HG02870 (cell line): ENCODE data around the gene LAMB1.
"Not testable (repeated sequence)": the region's sequence is repeated elsewhere in the genome, so short reads cannot be mapped to it uniquely, and the experiment has no call there.

Experiments used
- ATAC-seq: cut with Tn5 transposase; IDR thresholded peaks from one replicate; pipeline ENCODE4 v1.9.1; 2021; ENCODE audit warnings: mild to moderate bottlenecking, moderate library complexity; ENCODE audit not compliant: unreplicated experiment

LAMB1 gene

DNA sequence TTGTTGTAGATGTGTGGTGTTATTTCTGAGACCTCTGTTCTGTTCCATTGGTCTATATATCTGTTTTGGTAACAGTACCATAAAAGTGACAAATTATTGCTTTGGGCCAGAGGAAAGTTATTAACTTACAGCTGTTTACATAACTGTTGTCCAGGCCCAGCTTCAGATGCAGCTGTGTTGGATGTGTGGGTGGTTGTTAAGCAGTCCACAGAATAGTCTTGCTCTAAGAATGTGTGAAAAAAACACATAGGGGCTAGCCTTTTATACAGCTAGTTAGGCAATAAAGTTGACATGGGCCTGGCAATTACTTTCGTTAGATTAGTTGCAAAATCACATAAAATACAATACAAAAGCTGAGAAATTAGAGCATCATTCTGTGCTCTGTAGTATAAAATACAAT lies 80.1 kb downstream of the LAMB1 start:
- no peak for ATAC-seq

DNA sequence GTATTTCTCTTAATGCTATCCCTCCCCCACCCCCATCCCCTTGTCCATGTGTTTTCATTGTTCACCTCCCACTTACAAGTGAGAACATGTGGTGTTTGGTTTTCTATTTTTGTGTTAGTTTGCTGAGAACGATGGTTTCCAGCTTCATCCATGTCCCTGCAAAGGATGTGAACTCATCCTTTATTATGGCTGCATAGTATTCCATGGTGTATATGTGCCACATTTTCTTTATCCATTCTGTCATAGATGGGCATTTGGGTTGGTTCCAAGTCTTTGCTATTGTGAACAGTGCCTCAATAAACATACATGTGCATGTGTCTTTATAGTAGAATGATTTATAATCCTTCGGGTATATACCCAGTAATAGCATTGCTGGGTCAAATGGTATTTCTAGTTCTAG lies 81.1 kb downstream of the LAMB1 start:
- ATAC-seq: not testable (repeated sequence)

DNA sequence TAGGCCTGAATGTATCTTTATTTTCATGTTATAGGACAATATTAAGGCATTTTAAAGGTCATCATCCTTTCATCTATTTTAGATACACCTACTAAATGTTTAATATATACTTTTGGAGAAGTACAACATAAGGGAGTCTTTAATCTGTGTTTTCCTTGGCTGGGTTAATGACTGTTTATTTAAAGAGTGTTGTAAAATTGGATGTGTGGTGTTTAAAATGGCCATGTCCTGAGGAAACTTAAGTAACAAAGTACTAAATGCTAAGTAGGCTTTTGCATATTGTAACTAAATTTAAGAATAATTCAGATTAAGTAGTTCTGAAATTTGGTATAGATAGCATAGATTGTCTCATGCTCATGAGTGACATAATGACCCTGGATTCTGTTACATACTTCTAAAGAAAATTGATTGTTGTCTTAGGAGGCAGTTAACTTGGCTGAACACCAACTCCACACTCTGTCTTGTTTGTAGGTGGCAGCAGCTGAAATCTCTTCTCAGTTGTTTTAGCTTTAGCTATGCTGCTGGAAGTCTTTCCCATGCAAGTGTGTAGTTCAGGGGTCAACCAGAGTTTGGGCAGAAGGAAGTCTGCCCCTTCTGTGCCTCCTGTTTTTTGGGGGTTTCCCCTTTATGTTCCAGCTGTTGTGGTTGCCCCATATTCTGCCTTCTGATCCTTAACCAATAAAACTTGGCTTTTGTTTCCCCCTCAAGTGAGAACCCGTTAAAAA lies 82.8 kb downstream of the LAMB1 start:
- ATAC-seq: no peak

DNA sequence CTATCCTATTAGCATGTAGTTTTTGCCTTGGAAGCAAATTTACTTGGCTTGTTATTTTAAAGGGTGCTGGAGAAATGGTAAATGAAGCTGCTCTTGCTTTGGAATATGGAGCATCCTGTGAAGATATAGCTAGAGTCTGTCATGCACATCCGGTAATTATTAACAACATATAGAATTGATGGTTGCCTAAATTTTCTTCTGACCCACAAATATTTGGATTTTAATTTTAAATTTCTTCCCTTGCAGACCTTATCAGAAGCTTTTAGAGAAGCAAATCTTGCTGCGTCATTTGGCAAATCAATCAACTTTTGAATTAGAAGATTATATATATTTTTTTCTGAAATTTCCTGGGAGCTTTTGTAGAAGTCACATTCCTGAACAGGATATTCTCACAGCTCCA lies 84.0 kb downstream of the LAMB1 start:
- ATAC-seq: no peak

DNA sequence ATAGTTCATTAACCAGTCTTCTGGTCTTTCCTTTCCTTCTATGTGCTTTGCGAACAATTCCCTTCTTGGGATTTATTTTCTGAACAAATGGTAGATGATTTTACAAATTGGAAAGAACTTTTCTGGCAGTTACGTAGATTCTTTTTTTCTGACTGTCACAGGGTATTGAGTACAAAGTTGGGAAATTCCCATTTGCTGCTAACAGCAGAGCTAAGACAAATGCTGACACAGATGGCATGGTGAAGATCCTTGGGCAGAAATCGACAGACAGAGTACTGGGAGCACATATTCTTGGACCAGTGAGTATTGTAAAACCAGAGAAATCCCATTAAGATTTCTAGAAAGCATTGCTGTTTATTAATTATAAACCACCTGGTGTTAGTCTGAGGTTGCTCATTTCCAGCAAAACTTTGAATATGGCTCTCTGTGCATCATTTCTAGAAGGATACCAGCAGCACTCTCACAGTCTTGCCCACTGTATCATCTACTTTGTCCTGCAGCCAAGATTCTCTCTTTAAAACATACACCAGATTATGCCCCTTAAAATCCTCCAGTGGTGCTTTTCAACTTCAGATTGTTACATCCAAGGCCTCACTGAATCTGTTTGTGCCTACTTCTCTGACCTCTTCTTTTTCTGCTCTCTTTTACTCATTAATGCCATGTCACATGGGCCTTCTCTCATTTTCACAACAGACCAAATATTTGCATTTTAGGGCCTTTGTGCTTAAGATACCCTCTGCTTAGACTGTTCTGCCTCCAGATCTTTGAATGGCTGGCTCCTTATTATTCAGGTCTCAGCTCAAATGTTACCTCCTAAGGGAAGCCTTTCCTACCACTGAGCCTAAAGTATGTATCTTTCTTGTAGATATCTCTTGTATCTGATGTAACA lies 85.0 kb downstream of the LAMB1 start:
- ATAC-seq: peak; percentile 61

DNA sequence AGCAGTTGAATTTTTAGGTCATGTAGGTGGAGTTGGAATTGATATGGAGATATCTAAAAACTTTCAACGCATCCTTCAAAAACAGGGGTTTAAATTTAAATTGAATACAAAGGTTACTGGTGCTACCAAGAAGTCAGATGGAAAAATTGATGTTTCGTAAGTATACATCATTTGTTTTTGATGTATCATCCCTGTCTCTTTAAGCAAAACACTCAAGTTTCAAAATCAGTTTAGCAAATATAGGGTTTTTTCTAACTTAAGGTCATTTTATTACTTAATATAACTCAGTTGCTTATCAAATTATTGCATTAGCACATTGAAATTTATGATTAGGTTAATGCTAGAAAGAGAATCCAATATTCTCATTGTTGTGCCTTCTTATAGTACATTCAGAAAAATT lies 87.4 kb downstream of the LAMB1 start:
- no peak for ATAC-seq

DNA sequence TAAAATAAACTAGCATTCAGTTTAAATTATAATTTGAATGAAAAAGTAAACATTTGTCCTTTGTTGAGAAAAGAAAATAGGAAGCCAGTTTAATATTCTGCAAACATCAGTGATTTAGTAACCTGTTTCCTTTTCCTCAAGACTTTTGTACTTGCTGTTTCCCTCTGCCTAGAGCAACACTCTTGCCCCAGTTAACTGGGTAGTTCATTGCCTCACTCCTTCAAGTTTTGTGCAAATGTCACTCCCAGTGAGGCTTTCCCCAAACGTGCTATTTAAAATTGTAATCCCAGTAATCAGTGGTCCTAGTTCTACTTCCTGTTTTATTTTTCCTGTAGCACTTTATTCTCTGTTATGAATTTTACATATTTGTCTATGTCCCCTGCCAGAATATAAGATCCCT lies 88.1 kb downstream of the LAMB1 start:
- no peak for ATAC-seq

DNA sequence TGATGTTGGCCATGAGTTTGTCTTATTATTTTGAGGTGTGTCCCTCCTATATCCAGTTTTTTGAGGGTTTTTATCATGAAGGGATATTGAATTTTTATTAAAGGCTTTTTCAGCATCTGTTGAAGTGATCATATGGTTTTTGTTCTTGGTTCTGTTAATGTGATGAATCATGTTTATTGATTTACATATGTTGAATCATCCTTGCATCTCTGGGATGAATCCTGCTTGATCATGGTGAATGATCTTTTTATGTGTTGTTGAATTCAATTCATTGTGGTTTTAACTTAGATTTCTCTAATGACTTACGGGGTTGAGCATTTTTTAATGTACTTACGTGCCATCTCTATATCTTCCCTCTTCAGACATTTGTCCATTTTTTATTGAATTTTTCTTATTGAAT lies 89.1 kb downstream of the LAMB1 start:
- no peak for ATAC-seq

DNA sequence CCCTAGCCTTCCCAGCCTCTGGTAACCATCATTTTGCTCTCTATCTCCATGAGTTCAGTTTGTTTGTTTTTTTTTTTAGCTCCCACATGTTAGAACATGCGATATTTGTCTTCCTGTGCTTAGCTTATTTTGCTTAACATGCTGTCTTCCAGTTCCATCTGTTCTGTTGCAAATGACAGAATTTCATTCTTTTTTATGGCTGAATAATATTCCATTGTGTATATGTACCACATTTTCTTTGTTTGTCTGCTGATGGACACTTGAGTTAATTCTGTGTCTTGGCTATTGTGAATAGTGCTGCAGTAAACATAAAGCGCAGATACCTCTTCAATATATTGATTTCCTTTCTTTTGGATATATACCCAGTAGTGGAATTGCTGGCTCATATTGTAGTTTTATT lies 91.0 kb downstream of the LAMB1 start:
- no peak for ATAC-seq

DNA sequence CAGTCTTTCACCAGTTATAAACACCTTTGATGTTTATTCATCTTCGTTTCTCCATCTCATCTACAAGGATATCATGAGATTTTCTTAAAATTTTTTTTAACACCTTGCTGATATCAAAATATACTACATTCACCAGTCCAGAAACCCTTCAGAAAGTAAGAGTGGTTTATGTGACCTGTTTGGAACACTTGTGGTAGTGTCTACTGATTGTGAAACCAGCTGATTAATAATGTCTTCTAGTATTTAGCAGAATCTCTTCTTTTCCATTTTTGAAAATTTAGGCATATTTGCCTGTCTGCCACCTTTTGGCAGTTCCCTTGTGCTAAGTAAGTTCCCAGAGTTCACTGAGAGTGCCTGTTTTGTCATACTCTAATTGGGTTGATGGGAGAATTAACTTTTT lies 93.5 kb downstream of the LAMB1 start:
- peak; percentile 65 for ATAC-seq

DNA sequence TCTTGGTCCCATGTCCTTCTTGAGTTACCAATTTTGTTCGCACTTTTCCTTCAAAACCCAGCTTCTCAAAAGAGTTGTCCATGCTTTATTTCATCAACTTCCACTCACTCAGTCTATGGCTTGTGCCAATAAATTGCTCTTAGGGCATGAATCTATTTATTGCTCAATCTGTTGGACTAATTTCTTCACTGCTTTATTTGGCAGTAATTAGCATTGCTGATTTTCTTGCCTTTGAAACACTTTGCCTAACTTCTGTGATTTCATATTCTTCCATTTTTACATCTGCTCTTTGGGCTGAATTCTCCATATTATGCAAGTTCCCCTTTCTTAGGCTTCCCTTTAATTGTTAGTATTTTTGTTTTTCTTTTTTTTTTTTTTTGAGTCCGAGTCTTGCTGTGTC lies 95.2 kb downstream of the LAMB1 start:
- ATAC-seq: no peak

DNA sequence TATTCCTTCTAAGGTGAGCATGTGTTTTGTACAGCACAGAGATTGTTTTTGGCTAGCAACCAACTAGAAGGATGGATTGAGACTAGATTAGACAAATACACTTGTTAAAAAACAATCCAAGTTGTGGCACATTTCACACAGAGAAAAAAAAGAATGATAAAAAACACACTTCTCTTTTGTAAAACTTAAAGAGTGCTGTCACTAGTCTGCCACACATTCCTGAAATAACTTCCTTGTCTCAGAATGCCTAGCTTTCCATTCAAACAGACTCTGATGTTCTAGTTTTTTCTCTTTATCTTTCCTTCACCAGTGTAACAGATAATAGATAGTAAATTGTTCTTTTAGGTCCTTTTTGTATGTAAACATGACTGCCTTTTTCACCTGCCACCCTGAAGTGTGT lies 100.6 kb downstream of the LAMB1 start:
- no peak for ATAC-seq

DNA sequence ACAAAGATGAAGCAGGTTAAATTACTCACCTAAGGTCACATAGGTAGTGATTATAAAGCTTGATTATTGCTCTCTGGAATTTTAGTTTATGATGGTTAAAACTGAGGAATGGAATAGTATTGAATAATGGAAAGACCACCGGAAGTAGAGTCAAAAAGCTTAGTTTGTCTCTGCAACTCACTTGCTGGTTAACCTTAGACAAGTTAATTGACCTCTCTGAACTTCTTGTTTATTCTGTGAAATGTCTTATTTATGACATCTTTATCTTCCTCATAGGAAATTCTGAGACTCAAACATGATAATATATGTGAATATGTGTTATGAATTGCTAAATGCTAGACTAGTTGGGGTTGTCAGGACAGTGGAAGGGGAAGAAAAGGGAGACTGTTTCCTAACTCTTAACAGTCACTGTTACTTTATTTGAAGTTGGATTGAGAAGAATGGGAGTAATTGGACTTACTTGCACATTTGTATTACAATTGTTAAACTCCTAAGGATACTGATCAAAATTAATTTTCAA lies 102.4 kb downstream of the LAMB1 start:
- ATAC-seq: no peak

DNA sequence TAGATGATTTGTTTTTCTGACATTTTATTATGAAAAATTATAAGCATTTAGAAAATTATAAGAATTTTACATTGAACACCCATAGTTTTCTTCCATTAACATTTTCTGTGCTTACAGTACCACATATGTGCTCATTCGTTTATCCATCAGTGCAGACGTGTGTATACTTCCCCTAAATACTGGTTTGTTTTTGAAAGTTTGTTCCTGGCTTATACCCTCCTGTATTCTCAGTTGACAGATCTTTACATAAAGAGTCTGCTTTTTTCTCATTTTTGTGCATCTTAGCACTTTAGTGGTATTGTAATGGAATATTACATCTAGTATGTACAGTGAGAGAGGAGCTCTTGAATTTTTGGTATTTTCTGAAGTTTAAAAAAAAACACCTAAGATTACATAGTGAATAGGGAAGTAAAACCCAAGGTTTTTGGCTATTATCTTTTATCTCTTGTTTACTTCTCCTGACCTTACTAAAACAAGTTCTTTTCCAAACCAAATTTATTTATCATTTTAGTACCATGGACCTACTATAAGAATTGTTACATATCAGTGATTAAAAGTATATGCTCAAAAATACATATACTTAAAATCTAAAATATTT lies 103.9 kb downstream of the LAMB1 start:
- ATAC-seq: no peak

DNA sequence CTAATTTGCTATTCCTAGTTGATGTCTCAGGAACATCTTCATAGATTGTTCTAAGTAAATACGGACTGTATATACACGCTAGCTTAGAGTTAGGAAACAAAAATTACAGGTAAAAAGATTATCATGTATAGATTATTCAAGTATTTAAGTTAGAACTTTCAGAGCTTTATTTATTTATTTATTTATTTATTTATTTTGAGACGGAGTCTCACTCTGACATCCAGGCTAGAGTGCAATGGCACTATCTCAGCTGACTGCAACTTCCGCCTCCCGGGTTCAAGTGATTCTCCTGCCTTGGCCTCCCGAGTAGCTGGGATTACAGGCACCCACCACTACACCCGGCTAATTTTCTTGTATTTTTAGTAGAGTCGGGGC lies 110.6 kb downstream of the LAMB1 start:
- ATAC-seq: not testable (repeated sequence)

DNA sequence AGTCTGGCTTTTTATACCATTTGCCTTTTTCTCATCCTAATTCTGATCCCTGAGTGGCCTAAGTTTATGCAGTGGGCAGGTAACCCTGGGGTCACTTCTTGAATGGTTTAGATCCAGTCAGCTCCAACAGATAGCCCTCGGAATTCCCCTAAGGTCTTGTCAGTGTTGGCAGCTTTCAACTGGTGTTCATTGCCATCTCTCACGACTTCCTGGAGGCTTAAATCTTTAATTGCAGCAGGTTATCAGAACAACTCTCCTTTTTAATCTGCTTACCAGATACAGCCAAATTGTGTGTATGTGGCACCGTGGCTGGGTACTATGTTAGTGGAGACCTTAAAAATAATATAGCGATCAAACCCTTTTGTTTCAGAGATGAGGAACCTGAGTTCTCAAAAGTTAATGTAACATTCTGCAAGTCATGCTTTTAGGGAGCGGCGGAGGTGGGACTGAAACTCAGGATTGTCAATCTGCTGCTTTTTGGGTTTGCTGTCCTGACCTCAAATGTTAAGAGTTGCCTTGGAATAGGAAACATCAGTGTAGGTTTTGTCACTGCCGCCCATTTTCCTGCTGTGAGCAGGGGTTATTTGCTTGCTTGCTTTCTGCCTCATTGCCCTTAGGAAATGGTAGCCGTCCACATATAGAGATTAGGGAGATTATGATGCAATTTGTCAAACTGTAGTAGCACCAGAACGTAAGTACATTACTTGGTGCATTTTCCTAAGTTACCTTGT lies 111.2 kb downstream of the LAMB1 start:
- ATAC-seq: no peak

DNA sequence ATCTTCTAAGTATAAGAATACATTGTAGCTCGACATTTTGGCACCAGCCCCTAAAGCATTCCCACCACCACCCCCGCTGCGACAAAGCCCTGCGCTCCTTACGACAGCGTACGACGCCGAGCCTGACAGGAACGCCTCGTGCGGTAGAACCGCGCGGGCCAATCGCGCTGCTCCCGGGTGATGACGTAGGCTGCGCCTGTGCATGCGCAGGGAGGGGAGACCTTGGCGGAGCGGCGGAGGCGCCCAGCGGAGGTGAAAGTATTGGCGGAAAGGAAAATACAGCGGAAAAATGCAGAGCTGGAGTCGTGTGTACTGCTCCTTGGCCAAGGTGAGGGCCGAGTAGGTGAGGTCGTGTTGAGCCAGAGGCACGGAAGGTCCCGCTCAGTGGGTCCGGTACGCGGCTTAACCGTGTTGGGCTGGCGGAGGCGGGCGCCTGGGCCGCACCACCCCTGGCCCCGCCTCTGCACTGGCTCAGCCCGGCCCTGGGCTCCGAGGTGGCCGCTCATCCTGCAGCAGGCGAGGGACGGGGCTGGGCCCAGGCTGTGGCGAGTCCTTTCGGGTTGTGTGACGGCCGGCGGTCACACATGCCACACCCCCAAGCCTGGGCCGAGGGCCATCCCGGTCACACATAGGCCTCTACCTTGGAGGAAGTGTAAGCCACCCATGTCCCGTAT lies 111.9 kb downstream of the LAMB1 start, which contains the start of gene DLD:
Gene DLD, plus strand, starts transcription at position 222 of the 674 bp plus-strand sequence. Its CDS starts 68 bp downstream, at position 290.
- peak; percentile 99 for ATAC-seq

DNA sequence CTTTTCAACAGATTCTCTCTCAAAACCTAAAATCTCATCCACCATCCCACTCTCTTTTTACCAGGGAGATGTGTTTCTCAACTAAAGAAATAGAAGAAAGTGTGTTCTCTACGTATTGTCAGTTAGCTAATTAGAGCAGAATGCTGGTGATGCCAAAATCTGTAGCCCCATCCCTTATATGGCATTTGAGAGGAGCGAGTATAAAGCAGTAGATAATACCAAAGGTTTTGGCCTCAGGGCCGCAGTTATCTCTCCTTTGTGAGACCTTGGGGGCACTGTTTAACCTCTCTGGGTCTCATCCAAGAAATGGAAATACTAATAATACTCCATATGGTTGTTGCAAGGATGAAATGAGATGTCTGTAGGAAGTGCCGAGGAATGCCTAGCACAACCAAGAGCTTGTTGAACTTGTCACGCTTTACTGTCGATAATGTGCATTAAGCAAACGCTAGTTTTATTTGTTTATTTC lies 112.4 kb downstream of the LAMB1 start:
- peak; percentile 5 for ATAC-seq

DNA sequence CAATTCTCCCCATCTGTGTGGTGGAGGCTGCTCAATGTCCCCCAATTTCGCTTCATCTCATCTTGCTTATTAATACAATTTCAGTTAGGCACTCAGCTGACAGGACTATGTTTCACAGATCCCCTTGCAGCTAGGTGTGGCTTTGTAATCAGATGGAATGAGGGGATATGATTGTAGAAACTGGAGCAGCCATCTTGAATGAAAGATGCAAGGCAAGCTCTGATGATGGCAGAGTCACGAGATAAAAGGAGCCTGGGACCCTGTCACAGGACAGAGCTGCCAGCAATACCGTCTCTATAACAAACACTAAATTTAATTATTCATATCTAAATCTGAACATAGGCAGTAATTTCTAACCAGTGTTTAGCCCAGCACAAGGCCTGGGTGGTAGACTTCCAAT lies 113.0 kb downstream of the LAMB1 start:
- ATAC-seq: no peak

DNA sequence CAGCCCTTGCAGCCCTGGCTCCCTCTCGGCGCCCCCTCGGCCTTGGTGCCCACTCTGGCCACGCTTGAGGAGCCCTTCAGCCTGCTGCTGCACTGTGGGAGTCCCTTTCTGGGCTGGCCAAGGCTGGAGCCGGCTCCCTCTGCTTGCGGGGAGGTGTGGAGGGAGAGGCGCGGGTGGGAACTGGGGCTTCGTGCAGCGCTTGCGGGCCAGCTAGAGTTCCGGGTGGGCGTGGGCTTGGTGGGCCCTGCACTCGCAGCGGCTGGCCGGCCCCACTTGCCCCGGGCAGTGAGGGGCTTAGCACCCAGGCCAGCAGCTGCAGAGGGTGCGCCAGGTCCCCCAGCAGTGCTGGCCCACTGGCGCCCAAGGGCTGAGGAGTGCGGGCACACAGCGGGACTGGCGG lies 115.1 kb downstream of the LAMB1 start:
- not testable (repeated sequence) for ATAC-seq
